Posterior vena cava (tissue), 2 donors: ENCODE measurements around the gene ISG15. TPM values are rescaled to one million over a fixed set of nuclear protein-coding genes. Genes with fewer than 3 reads are reported as not detected.
A peak's percentile ranks its signal among the peaks of the same experiment; 100 is the strongest.
"Not testable (repeated sequence)": the region's sequence is repeated elsewhere in the genome, so short reads cannot be mapped to it uniquely, and the experiment has no call there.

Experiments used
- DNase-seq: peaks from one replicate; pipeline ENCODE4 v3.0.0-alpha.2; 2020; ENCODE audit warnings: low spot score
- intact Hi-C, 2 donors: fragments of 100-400 bp; cut with DNase I; formaldehyde crosslinking; loops; one replicate each; pipeline versions ENCODE4 v1.14.1 to v1.14.2; 2022 to 2023
- total RNA-seq, 2 donors: library from RNA; stranded (reverse); fragmentation: NEBNext Ultra II Directional; extraction: Animal tissue kit (Norgen Biotek cat#: 25700); gene quantifications; one replicate each; pipeline ENCODE4 v1.2.1, GENCODE V29; 2021
- donor health status: DM: yes; HTN: yes; CAD: no.
- donor health status: DM: yes; HTN: yes; CAD: no.

ISG15 gene
- total RNA-seq, 2 donors from 2014 or later: 22.9 to 47.3 TPM

GRCh38 chr1:1052003-1052840, 38.9 kb downstream of the ISG15 start:
- DNase-seq: no peak
- intact Hi-C loops: no loop called here

GRCh38 chr1:1053022-1053421, 39.7 kb downstream of the ISG15 start:
- intact Hi-C loops: no loop called here
- DNase-seq: no peak

GRCh38 chr1:1053682-1054081, 40.4 kb downstream of the ISG15 start:
- intact Hi-C loops: no loop called here
- no peak for DNase-seq

- no peak for DNase-seq
- intact Hi-C loops: no loop called here
Observed at GRCh38 chr1:1054099-1054700, 40.9 kb downstream of the ISG15 start.

- intact Hi-C loops: no loop called here
- no peak for DNase-seq
Observed at GRCh38 chr1:1054971-1055370, 41.7 kb downstream of the ISG15 start.

- intact Hi-C loops: no loop called here
- DNase-seq: no peak
Observed at GRCh38 chr1:1055841-1056736, 42.8 kb downstream of the ISG15 start.

GRCh38 chr1:1057769-1058087, 44.4 kb downstream of the ISG15 start:
- DNase-seq, intact Hi-C loops: not testable (repeated sequence)

GRCh38 chr1:1058088-1058905, 45.0 kb downstream of the ISG15 start:
- DNase-seq: no peak
- intact Hi-C loops: no loop called here

GRCh38 chr1:1058921-1059493, 45.7 kb downstream of the ISG15 start:
- intact Hi-C loops: no loop called here
- DNase-seq: no peak

GRCh38 chr1:1059494-1060280, 46.4 kb downstream of the ISG15 start:
- intact Hi-C loops: loop anchor here in 1 of 2 donors (5.0 kb wide), 1 partner anchor 77 kb away; the partner anchor contains the start of gene PERM1
- peak; percentile 97 for DNase-seq

- intact Hi-C loops: loop anchor here in 1 of 2 donors (5.0 kb wide), 1 partner anchor 78 kb away; the partner anchor contains the start of gene PERM1
- DNase-seq: no peak
Observed at GRCh38 chr1:1060281-1061000, 47.1 kb downstream of the ISG15 start.

GRCh38 chr1:1061682-1062345, 48.5 kb downstream of the ISG15 start:
- intact Hi-C loops: loop anchor here in 1 of 2 donors (5.0 kb wide), 1 partner anchor 80 kb away; the partner anchor contains the start of gene PERM1
- DNase-seq: no peak

GRCh38 chr1:1062348-1063163, 49.3 kb downstream of the ISG15 start:
- intact Hi-C loops: loop anchor here in 1 of 2 donors (5.0 kb wide), 1 partner anchor 80 kb away; the partner anchor contains the start of gene PERM1
- DNase-seq: no peak

- DNase-seq: no peak
Observed at GRCh38 chr1:1063261-1063944, 50.1 kb downstream of the ISG15 start.

More at GRCh38 chr1:1063261-1063944, 50.1 kb downstream of the ISG15 start:
- intact Hi-C loops: loop anchor here in 1 of 2 donors (5.0 kb wide), 1 partner anchor 81 kb away; the partner anchor contains the start of gene PERM1
